OCI-LY1 (cell line): ENCODE results near the gene RARS1.

Experiments used
- H2AFZ ChIP-seq: fragments of 200-600 bp; sonication (generic), shearing (Covaris generic); 2 replicates; pipeline ENCODE4 v1.6.0; 2014; ENCODE audit warnings: antibody characterized with exemption, mild to moderate bottlenecking, low read length
- H3F3A ChIP-seq: fragments of 200-600 bp; sonication (generic), shearing (Covaris generic); 2 replicates; pipeline ENCODE4 v1.6.0; 2014; ENCODE audit warnings: mild to moderate bottlenecking, antibody characterized with exemption, low read length, moderate library complexity; ENCODE audit not compliant: insufficient read depth
- H3K27ac ChIP-seq: fragments of 200-600 bp; sonication (generic); 2 replicates; pipeline ENCODE4 v1.5.1; 2014; ENCODE audit warnings: low read length, mixed run types, mild to moderate bottlenecking, low read depth; ENCODE audit not compliant: poor library complexity, severe bottlenecking
- H3K27me3 ChIP-seq: fragments of 200-600 bp; sonication (generic); 2 replicates; pipeline ENCODE4 v1.6.0; 2014; ENCODE audit warnings: antibody characterized with exemption, mild to moderate bottlenecking, low read length, moderate library complexity; ENCODE audit not compliant: insufficient read depth
- H3K36me3 ChIP-seq: fragments of 200-600 bp; sonication (generic); 2 replicates; pipeline ENCODE4 v1.6.1; 2014; ENCODE audit warnings: mild to moderate bottlenecking, antibody characterized with exemption, low read length, moderate library complexity, mixed read lengths; ENCODE audit not compliant: insufficient read depth
- H3K4me1 ChIP-seq: fragments of 200-600 bp; sonication (generic); 2 replicates; pipeline ENCODE4 v1.5.1; 2014; ENCODE audit warnings: mild to moderate bottlenecking, low read length, moderate library complexity; ENCODE audit not compliant: insufficient read depth, severe bottlenecking
- H3K4me2 ChIP-seq: fragments of 200-600 bp; sonication (generic), shearing (Covaris generic); 2 replicates; pipeline ENCODE4 v1.6.1; 2014; ENCODE audit warnings: low read length
- H3K4me3 ChIP-seq: fragments of 200-600 bp; sonication (generic); 2 replicates; pipeline ENCODE4 v1.5.1; 2014; ENCODE audit warnings: low read length, low read depth, mild to moderate bottlenecking, mixed read lengths; ENCODE audit not compliant: poor library complexity, severe bottlenecking
- H3K79me2 ChIP-seq: fragments of 200-600 bp; shearing (Covaris generic); 2 replicates; pipeline ENCODE4 v1.6.1; 2016; ENCODE audit warnings: mixed run types, low read length, mixed read lengths; ENCODE audit not compliant: insufficient read depth
- H3K9ac ChIP-seq: fragments of 200-600 bp; sonication (generic), shearing (Covaris generic); 2 replicates; pipeline ENCODE4 v1.6.1; 2014; ENCODE audit warnings: mild to moderate bottlenecking, low read length, mixed read lengths
- H3K9me2 ChIP-seq: fragments of 200-600 bp; sonication (generic), shearing (Covaris generic); 2 replicates; pipeline ENCODE4 v1.6.1; 2014; ENCODE audit warnings: low read depth, mild to moderate bottlenecking, low read length, mixed read lengths
- H3K9me3 ChIP-seq: fragments of 200-600 bp; shearing (Covaris generic); 2 replicates; pipeline ENCODE4 v1.6.1; 2014; ENCODE audit warnings: low read length, mixed read lengths
- H4K20me1 ChIP-seq: fragments of 200-600 bp; sonication (generic), shearing (Covaris generic); 2 replicates; pipeline ENCODE4 v1.6.0; 2016; ENCODE audit warnings: mild to moderate bottlenecking, low read length; ENCODE audit not compliant: insufficient read depth
- EZH2 ChIP-seq: fragments of 200-600 bp; sonication (generic), shearing (Covaris generic); IDR thresholded peaks from 2 replicates; pipeline ENCODE4 v1.8.0; 2017; ENCODE audit warnings: borderline replicate concordance, mixed run types, mild to moderate bottlenecking, antibody characterized with exemption, low read length, moderate library complexity, mixed read lengths
- TF ChIP-seq, protein P1 (sequence below): fragments of 200-600 bp; sonication (generic), shearing (Covaris generic); IDR thresholded peaks from 2 replicates; pipeline ENCODE4 v1.5.1; 2017; ENCODE audit warnings: mild to moderate bottlenecking, antibody characterized with exemption, low read length, moderate library complexity, mixed read lengths

The RARS1 gene

GRCh38 chr5:168457542-168457941, 28.7 kb upstream of the RARS1 start:
- Histone ChIP-seq H3K9ac (no peak overlapping the region), H3K79me2 (no peaks in the 10 kb centered on the region), H3K27me3 (no peaks in the 10 kb centered on the region), H3K4me3 (no peak overlapping the region), H2AFZ (no peak overlapping the region), H4K20me1 (no peaks in the 10 kb centered on the region), H3K27ac (no peak overlapping the region), H3K9me2 (no peaks in the 10 kb centered on the region), H3K36me3 (peaks cover 14% of the 10 kb centered on the region), H3K9me3 (no peaks in the 10 kb centered on the region), H3F3A (no peaks in the 10 kb centered on the region), H3K4me1 (no peaks in the 10 kb centered on the region), H3K4me2 (no peak overlapping the region)
- TF ChIP-seq, protein P1, sequence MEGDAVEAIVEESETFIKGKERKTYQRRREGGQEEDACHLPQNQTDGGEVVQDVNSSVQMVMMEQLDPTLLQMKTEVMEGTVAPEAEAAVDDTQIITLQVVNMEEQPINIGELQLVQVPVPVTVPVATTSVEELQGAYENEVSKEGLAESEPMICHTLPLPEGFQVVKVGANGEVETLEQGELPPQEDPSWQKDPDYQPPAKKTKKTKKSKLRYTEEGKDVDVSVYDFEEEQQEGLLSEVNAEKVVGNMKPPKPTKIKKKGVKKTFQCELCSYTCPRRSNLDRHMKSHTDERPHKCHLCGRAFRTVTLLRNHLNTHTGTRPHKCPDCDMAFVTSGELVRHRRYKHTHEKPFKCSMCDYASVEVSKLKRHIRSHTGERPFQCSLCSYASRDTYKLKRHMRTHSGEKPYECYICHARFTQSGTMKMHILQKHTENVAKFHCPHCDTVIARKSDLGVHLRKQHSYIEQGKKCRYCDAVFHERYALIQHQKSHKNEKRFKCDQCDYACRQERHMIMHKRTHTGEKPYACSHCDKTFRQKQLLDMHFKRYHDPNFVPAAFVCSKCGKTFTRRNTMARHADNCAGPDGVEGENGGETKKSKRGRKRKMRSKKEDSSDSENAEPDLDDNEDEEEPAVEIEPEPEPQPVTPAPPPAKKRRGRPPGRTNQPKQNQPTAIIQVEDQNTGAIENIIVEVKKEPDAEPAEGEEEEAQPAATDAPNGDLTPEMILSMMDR, result no peak
- TF ChIP-seq EZH2, result no peak

GRCh38 chr5:168460606-168461005, 25.7 kb upstream of the RARS1 start:
- no peak overlapping the region for H2AFZ ChIP-seq
- H3K9me2 ChIP-seq, result no peaks in the 10 kb centered on the region
- H3K27ac ChIP-seq, result no peak overlapping the region
- no peaks in the 10 kb centered on the region for H3K79me2 ChIP-seq
- H3K4me3 ChIP-seq, result no peak overlapping the region
- peaks cover 14% of the 10 kb centered on the region for H3K36me3 ChIP-seq
- H3F3A ChIP-seq, result no peaks in the 10 kb centered on the region
- H3K4me2 ChIP-seq, result no peak overlapping the region
- no peak for TF ChIP-seq EZH2
- TF ChIP-seq, protein P1, result no peak
- H3K4me1 ChIP-seq, result no peaks in the 10 kb centered on the region
- H3K9me3 ChIP-seq, result no peaks in the 10 kb centered on the region
- no peaks in the 10 kb centered on the region for H3K27me3 ChIP-seq
- H4K20me1 ChIP-seq, result no peaks in the 10 kb centered on the region
- no peak overlapping the region for H3K9ac ChIP-seq

DNA sequence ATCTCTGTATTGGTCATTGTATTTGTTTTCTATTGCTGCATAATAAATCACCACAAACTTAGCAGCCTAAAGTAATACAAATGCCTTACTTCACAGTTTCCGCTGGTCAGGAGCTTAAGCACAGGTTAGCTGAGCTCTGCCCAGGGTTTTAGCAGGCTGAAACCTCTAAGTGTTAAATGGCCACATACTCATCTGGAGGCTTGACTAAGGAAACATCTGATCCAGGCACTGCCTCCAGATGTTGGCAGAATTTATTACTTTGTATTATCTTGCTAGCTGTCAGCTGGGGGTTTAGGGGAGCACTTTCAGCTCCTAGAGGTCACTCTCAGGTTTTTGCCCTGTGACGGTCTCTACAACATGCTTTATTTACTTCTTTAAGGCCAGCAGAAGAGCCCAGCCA, 23.2 kb upstream of the RARS1 start:
- TF ChIP-seq, protein P1, result no peak
- TF ChIP-seq EZH2, result no peak
- Histone ChIP-seq H3K27ac (no peak overlapping the region), H3K4me1 (no peaks in the 10 kb centered on the region), H3K27me3 (no peaks in the 10 kb centered on the region), H3K9ac (no peak overlapping the region), H4K20me1 (no peaks in the 10 kb centered on the region), H3K9me3 (no peaks in the 10 kb centered on the region), H2AFZ (no peak overlapping the region), H3K4me3 (no peak overlapping the region), H3K4me2 (no peak overlapping the region), H3K9me2 (no peaks in the 10 kb centered on the region), H3K36me3 (peaks cover 3% of the 10 kb centered on the region; the same call in 1 of the 2 replicates), H3K79me2 (no peaks in the 10 kb centered on the region), H3F3A (no peaks in the 10 kb centered on the region)
